Measurements from ENCODE around the gene SLC15A3.

Gene SLC15A3

GRCh38 chr11:60985501-60985900, 33.5 kb upstream of the SLC15A3 start:
- Histone ChIP-seq H3K9me3 (ENCODE audit: insufficient read depth, low read length, severe bottlenecking) (no peaks in the 10 kb centered on the region), H3K27me3 (ENCODE audit: insufficient read depth, low read length, poor library complexity) (no peaks in the 10 kb centered on the region), H3K4me1 (ENCODE audit: insufficient read depth, low read length) (no peaks in the 10 kb centered on the region), H3K4me3 (ENCODE audit: low read depth in 1 of 2, low read length in 2 of 2) (no peak overlapping the region), H3K79me2 (ENCODE audit: insufficient read depth, low read length) (no peaks in the 10 kb centered on the region), H4K20me1 (ENCODE audit: insufficient read depth, low read length) (no peaks in the 10 kb centered on the region; the same call in 1 of the 2 replicates), H3K27ac (ENCODE audit: low read length) (no peak overlapping the region), H3K36me3 (ENCODE audit: insufficient read depth, low read length) (no peaks in the 10 kb centered on the region), H3K9ac (ENCODE audit: low read depth, low read length) (no peak overlapping the region), H3K4me2 (ENCODE audit: insufficient read depth, low read length) (no peak overlapping the region), H2AFZ (ENCODE audit: low read depth, low read length) (no peak overlapping the region)
- DNase-seq (no peak), ATAC-seq (ENCODE audit: insufficient read depth, low read depth) (no peak)
- no peak for TF ChIP-seq EZH2 (IDR thresholded peaks at IDR 0.05; ENCODE audit: borderline replicate concordance, low read depth, low read length, severe bottlenecking)
- TF ChIP-seq CTCF (IDR thresholded peaks at IDR 0.05; ENCODE audit: borderline replicate concordance, extremely low read depth, low read length, poor library complexity, severe bottlenecking), result no peak

- no peak for ATAC-seq (ENCODE audit: insufficient read depth, low read depth)
- H3K4me1 ChIP-seq (ENCODE audit: insufficient read depth, low read length), result no peaks in the 10 kb centered on the region
- no peaks in the 10 kb centered on the region for H3K9me3 ChIP-seq (ENCODE audit: insufficient read depth, low read length, severe bottlenecking)
- no peaks in the 10 kb centered on the region; the same call in 1 of the 2 replicates for H4K20me1 ChIP-seq (ENCODE audit: insufficient read depth, low read length)
- TF ChIP-seq CTCF (IDR thresholded peaks at IDR 0.05; ENCODE audit: borderline replicate concordance, extremely low read depth, low read length, poor library complexity, severe bottlenecking), result no peak
- TF ChIP-seq EZH2 (IDR thresholded peaks at IDR 0.05; ENCODE audit: borderline replicate concordance, low read depth, low read length, severe bottlenecking), result no peak
- DNase-seq, result no peak
- no peaks in the 10 kb centered on the region for H3K79me2 ChIP-seq (ENCODE audit: insufficient read depth, low read length)
- H3K9ac ChIP-seq (ENCODE audit: low read depth, low read length), result no peak overlapping the region
- H3K4me3 ChIP-seq (ENCODE audit: low read depth in 1 of 2, low read length in 2 of 2), result no peak overlapping the region
- H2AFZ ChIP-seq (ENCODE audit: low read depth, low read length), result no peak overlapping the region
- no peak overlapping the region for H3K27ac ChIP-seq (ENCODE audit: low read length)
- H3K36me3 ChIP-seq (ENCODE audit: insufficient read depth, low read length), result no peaks in the 10 kb centered on the region
- no peak overlapping the region for H3K4me2 ChIP-seq (ENCODE audit: insufficient read depth, low read length)
- H3K27me3 ChIP-seq (ENCODE audit: insufficient read depth, low read length, poor library complexity), result no peaks in the 10 kb centered on the region
Observed at GRCh38 chr11:60984636-60985035, 32.7 kb upstream of the SLC15A3 start.

- Histone ChIP-seq H3K4me3 (ENCODE audit: low read depth in 1 of 2, low read length in 2 of 2) (no peak overlapping the region), H3K9me3 (ENCODE audit: insufficient read depth, low read length, severe bottlenecking) (no peaks in the 10 kb centered on the region), H3K36me3 (ENCODE audit: insufficient read depth, low read length) (no peaks in the 10 kb centered on the region), H3K4me2 (ENCODE audit: insufficient read depth, low read length) (no peak overlapping the region), H3K4me1 (ENCODE audit: insufficient read depth, low read length) (no peaks in the 10 kb centered on the region), H4K20me1 (ENCODE audit: insufficient read depth, low read length) (no peaks in the 10 kb centered on the region; the same call in 1 of the 2 replicates), H3K79me2 (ENCODE audit: insufficient read depth, low read length) (no peaks in the 10 kb centered on the region), H2AFZ (ENCODE audit: low read depth, low read length) (no peak overlapping the region), H3K27ac (ENCODE audit: low read length) (no peak overlapping the region), H3K9ac (ENCODE audit: low read depth, low read length) (no peak overlapping the region), H3K27me3 (ENCODE audit: insufficient read depth, low read length, poor library complexity) (no peaks in the 10 kb centered on the region)
- no peak for ATAC-seq (ENCODE audit: insufficient read depth, low read depth)
- TF ChIP-seq EZH2 (IDR thresholded peaks at IDR 0.05; ENCODE audit: borderline replicate concordance, low read depth, low read length, severe bottlenecking), result no peak
- no peak for TF ChIP-seq CTCF (IDR thresholded peaks at IDR 0.05; ENCODE audit: borderline replicate concordance, extremely low read depth, low read length, poor library complexity, severe bottlenecking)
- DNase-seq, result no peak
Observed at GRCh38 chr11:60984149-60984548, 32.2 kb upstream of the SLC15A3 start.

- H4K20me1 ChIP-seq (ENCODE audit: insufficient read depth, low read length), result no peaks in the 10 kb centered on the region; the same call in 1 of the 2 replicates
- H3K9ac ChIP-seq (ENCODE audit: low read depth, low read length), result no peak overlapping the region
- no peak overlapping the region for H3K4me2 ChIP-seq (ENCODE audit: insufficient read depth, low read length)
- H3K9me3 ChIP-seq (ENCODE audit: insufficient read depth, low read length, severe bottlenecking), result no peaks in the 10 kb centered on the region
- TF ChIP-seq EZH2 (IDR thresholded peaks at IDR 0.05; ENCODE audit: borderline replicate concordance, low read depth, low read length, severe bottlenecking), result no peak
- no peak for TF ChIP-seq CTCF (IDR thresholded peaks at IDR 0.05; ENCODE audit: borderline replicate concordance, extremely low read depth, low read length, poor library complexity, severe bottlenecking)
- no peaks in the 10 kb centered on the region for H3K36me3 ChIP-seq (ENCODE audit: insufficient read depth, low read length)
- H3K4me3 ChIP-seq (ENCODE audit: low read depth in 1 of 2, low read length in 2 of 2), result no peak overlapping the region
- no peak overlapping the region for H3K27ac ChIP-seq (ENCODE audit: low read length)
- no peak overlapping the region for H2AFZ ChIP-seq (ENCODE audit: low read depth, low read length)
- H3K27me3 ChIP-seq (ENCODE audit: insufficient read depth, low read length, poor library complexity), result no peaks in the 10 kb centered on the region
- H3K79me2 ChIP-seq (ENCODE audit: insufficient read depth, low read length), result no peaks in the 10 kb centered on the region
- H3K4me1 ChIP-seq (ENCODE audit: insufficient read depth, low read length), result no peaks in the 10 kb centered on the region
- ATAC-seq (ENCODE audit: insufficient read depth, low read depth), result no peak
- no peak for DNase-seq
Observed at GRCh38 chr11:60982184-60982583, 30.2 kb upstream of the SLC15A3 start.

Measured in DND-41 (cell line).